Activated CD4-positive, alpha-beta T cell treated with anti-CD3 and anti-CD28 coated beads, Interleukin-2, amount 10 ng/mL, durations not matched to agents 24 days and 14 days (primary cell): Measurements from ENCODE around the gene TECTA. TPM values are rescaled to one million over a fixed set of nuclear protein-coding genes. Genes with fewer than 3 reads are reported as not detected.
"Not testable (repeated sequence)": the region's sequence is repeated elsewhere in the genome, so short reads cannot be mapped to it uniquely, and the experiment has no call there.

Source experiments
- DNase-seq: peaks from one replicate; pipeline ENCODE4 v3.0.0; 2022
- H3K27ac Mint-ChIP-seq: one replicate; pipeline ENCODE4 v1.8.0; 2022; ENCODE audit warnings: mild to moderate bottlenecking, mixed read lengths
- H3K27me3 Mint-ChIP-seq: one replicate; pipeline ENCODE4 v1.8.0; 2022; ENCODE audit warnings: mixed read lengths
- H3K36me3 Mint-ChIP-seq: one replicate; pipeline ENCODE4 v1.8.0; 2022; ENCODE audit warnings: low read depth, mild to moderate bottlenecking, mixed read lengths
- H3K4me1 Mint-ChIP-seq: one replicate; pipeline ENCODE4 v1.8.0; 2021; ENCODE audit warnings: mixed read lengths
- H3K4me3 Mint-ChIP-seq: one replicate; pipeline ENCODE4 v1.8.0; 2022; ENCODE audit warnings: mild to moderate bottlenecking, moderate library complexity, mixed read lengths
- H3K9me3 Mint-ChIP-seq: one replicate; pipeline ENCODE4 v1.8.0; 2021; ENCODE audit warnings: mixed read lengths
- intact Hi-C: fragments of 100-400 bp; cut with micrococcal nuclease; formaldehyde crosslinking; loops from one replicate; pipeline ENCODE4 v1.15.1; 2023
- total RNA-seq: library from RNA; stranded (reverse); gene quantifications from 2 replicates; pipeline ENCODE4 v1.2.3, GENCODE V29; 2022

The TECTA gene
- total RNA-seq, 1 donor from 2014 or later: 0.09 TPM

DNA sequence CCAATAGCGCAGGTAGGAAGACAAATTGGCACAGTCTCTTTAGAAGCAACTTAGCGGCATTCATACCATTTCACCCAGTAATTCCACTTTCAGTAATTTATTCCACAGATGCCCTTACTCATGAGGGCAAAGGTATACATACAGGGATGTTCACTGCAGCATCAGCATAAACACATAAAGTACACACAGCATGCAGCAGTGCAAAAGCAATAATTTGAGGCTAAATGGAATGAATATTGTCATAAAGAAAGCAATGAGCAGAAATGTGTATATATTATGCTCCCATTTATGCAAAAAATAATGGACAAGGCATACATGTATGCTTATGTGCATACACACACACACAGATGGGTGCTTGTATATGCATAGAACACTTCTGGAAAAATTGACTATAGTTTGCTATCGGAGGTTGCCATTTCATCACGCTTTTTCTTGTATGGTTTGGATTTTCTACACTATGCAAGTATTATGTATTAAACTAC lies 50.2 kb downstream of the TECTA start:
- no peaks in the 10 kb centered on the region for H3K27me3 Mint-ChIP-seq
- H3K27ac Mint-ChIP-seq: no peak overlapping the region
- no peak overlapping the region for H3K4me3 Mint-ChIP-seq
- no peaks in the 10 kb centered on the region for H3K9me3 Mint-ChIP-seq
- H3K4me1 Mint-ChIP-seq: no peaks in the 10 kb centered on the region
- H3K36me3 Mint-ChIP-seq: no peaks in the 10 kb centered on the region
- no peak for DNase-seq
- intact Hi-C loops: no loop called here

DNA sequence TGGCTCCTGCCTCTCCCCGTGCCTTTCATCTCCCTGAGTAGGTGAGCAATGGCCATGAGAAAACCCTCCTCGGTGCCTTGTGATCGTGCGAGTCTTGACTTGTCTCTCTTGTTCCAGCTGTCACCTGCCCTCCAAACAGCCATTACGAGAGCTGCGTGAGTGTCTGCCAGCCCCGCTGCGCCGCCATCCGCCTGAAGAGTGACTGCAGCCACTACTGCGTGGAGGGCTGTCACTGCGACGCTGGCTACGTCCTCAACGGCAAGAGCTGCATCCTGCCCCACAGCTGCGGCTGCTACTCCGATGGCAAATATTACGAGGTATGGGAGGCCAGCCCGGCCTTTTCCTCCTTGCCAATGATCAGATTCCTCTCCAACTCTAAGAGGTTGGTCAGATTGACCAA lies 51.7 kb downstream of the TECTA start:
- no peak for DNase-seq
- H3K27me3 Mint-ChIP-seq: no peaks in the 10 kb centered on the region
- no peaks in the 10 kb centered on the region for H3K9me3 Mint-ChIP-seq
- H3K36me3 Mint-ChIP-seq: no peaks in the 10 kb centered on the region
- intact Hi-C loops: no loop called here
- H3K4me1 Mint-ChIP-seq: no peaks in the 10 kb centered on the region
- H3K27ac Mint-ChIP-seq: no peak overlapping the region
- no peak overlapping the region for H3K4me3 Mint-ChIP-seq

DNA sequence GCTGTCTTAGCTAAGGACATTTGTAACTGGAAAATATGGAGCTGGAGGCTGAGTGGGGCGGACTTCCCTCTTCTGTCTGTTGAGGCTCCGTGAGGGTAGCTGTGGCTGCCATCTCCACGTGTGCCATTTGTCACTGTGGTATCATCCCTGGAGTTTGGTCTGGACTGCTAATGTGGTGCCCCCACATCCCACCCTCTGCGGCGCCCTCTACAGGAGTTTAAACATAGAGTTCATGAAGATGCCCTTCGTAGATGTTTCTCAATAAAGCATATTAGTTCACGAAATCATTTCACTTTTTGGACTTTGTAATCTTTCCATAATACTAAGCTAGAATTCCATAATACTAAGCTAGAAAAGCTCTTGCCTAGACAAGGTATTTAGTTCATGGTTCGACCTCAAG lies 52.4 kb downstream of the TECTA start:
- Mint-ChIP-seq H3K36me3 (no peaks in the 10 kb centered on the region), H3K4me3 (no peak overlapping the region), H3K9me3 (no peaks in the 10 kb centered on the region), H3K27me3 (no peaks in the 10 kb centered on the region), H3K27ac (no peak overlapping the region), H3K4me1 (no peaks in the 10 kb centered on the region)
- intact Hi-C loops: no loop called here
- no peak for DNase-seq

GRCh38 chr11:121154486-121155314 lies 53.7 kb downstream of the TECTA start:
- Mint-ChIP-seq H3K4me3 (no peak overlapping the region), H3K4me1 (no peaks in the 10 kb centered on the region), H3K27me3 (peaks cover 3% of the 10 kb centered on the region), H3K9me3 (no peaks in the 10 kb centered on the region), H3K27ac (no peak overlapping the region), H3K36me3 (no peaks in the 10 kb centered on the region)
- no peak for DNase-seq
- intact Hi-C loops: no loop called here

DNA sequence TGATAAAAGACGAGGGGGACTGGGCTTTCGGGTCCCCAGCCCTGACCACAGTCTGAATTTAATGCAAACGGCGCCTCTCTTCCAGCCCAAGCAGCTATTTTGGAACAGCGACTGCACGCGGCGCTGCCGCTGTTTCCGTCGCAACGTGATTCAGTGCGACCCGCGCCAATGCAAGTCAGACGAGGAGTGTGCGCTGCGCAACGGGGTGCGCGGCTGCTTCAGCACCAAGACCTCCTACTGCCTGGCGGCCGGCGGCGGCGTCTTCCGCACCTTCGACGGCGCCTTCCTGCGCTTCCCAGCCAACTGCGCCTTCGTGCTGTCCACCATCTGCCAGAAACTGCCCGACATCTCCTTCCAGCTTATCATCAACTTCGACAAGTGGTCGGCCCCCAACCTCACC lies 56.7 kb downstream of the TECTA start:
- Mint-ChIP-seq H3K4me1 (no peaks in the 10 kb centered on the region), H3K9me3 (no peaks in the 10 kb centered on the region), H3K36me3 (no peaks in the 10 kb centered on the region), H3K4me3 (no peak overlapping the region), H3K27me3 (peaks cover 3% of the 10 kb centered on the region), H3K27ac (no peak overlapping the region)
- DNase-seq: no peak
- intact Hi-C loops: no loop called here

DNA sequence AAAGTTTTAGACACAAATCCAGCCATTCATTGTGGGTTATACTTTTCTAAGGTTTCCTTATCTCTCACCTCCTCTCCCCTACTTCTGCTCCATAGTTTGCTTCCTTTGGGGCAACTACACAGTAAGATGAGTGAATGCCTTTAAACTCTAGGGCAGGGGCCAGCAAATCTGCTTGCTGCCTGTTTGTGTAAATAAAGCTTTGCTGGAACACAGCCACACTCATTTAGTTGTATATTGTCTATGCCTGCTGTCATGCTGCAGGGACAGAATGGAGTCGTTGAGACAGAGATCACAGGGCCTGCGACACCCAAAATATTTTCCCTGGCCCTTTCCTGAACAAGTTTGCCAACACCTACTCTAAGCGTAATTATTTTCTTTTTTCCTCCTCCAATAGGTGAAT lies 58.7 kb downstream of the TECTA start:
- no peak overlapping the region for H3K4me3 Mint-ChIP-seq
- no peak overlapping the region for H3K27ac Mint-ChIP-seq
- H3K9me3 Mint-ChIP-seq: no peaks in the 10 kb centered on the region
- H3K36me3 Mint-ChIP-seq: no peaks in the 10 kb centered on the region
- peaks cover 5% of the 10 kb centered on the region for H3K4me1 Mint-ChIP-seq
- H3K27me3 Mint-ChIP-seq: peaks cover 3% of the 10 kb centered on the region
- DNase-seq: no peak
- intact Hi-C loops: no loop called here

DNA sequence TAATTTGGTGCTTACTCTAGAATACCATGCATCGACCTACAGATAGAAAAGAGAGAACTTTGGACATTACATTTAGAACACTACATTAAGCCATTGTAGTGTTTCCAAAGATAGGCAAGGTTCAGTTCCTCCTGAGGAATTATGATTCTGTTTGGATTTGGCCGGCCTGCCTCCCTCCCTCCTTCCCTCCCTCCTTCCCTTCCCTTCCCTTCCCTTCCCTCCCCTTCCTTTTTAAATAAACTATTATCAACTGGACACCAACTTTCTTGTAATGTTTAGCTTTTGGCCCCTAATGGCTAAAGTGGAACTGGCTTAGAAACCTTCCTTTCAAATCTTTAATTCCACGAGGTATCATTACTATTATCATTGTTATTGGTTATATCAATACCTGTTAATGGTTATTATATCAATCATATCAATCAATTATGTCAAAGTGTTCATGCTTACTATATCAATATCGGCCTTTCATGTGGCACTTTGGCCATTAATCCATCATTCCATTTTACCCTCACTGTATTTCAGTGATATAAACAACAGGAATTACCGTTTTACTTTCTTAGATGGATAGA lies 60.4 kb downstream of the TECTA start:
- Mint-ChIP-seq H3K27ac (no peak overlapping the region), H3K4me1 (peaks cover 5% of the 10 kb centered on the region), H3K4me3 (no peak overlapping the region), H3K27me3 (peaks cover 3% of the 10 kb centered on the region), H3K9me3 (no peaks in the 10 kb centered on the region), H3K36me3 (no peaks in the 10 kb centered on the region)
- intact Hi-C loops: no loop called here
- DNase-seq: no peak

DNA sequence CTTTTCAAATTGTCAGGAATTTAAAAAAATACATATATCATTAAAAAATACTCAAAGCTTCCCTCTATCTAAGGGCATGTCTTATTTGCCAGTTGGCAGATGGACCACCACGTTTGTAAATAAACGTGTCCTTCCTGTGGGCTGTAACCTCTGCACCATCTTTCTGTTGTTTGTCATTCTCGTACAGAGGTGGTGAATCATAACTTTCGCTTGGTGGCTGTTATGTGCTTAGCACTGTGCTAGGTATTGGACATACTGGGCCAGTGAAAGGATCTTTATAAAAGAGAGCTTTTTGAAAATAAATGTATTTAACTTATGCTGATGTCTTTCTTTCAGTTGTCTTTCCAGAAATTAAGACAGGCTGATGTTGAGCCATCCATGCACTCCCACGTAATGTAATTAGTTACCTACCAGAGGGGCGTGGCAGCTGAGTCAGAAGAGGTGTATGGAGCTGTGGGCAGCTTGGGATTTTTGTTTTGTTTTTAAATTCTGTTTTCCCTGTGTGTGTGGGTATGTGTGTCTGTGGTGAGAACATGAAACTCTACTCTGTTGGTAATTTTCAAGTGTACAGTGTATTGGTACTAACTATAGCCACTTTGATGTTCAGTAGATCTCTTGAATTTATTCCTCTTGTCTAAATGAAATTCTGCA lies 62.7 kb downstream of the TECTA start:
- Mint-ChIP-seq H3K27me3 (peaks cover 4% of the 10 kb centered on the region), H3K9me3 (no peaks in the 10 kb centered on the region), H3K36me3 (no peaks in the 10 kb centered on the region), H3K27ac (no peak overlapping the region), H3K4me3 (no peak overlapping the region), H3K4me1 (peaks cover 5% of the 10 kb centered on the region)
- peak; percentile 51 for DNase-seq
- intact Hi-C loops: no loop called here

DNA sequence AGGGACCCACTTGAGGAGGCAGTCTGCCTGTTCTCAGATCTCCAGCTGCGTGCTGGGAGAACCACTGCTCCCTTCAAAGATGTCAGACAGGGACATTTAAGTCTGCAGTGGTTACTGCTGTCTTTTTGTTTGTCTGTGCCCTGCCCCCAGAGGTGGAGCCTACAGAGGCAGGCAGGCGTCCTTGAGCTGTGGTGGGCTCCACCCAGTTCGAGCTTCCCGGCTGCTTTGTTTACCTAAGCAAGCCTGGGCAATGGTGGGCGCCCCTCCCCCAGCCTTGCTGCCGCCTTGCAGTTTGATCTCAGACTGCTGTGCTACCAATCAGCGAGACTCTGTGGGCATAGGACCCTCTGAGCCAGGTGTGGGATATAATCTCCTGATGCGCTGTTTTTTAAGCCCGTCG lies 76.6 kb downstream of the TECTA start:
- H3K27me3 Mint-ChIP-seq, DNase-seq, intact Hi-C loops, H3K4me1 Mint-ChIP-seq, H3K4me3 Mint-ChIP-seq, H3K27ac Mint-ChIP-seq, H3K36me3 Mint-ChIP-seq: not testable (repeated sequence)
- H3K9me3 Mint-ChIP-seq: peaks cover 14% of the 10 kb centered on the region

DNA sequence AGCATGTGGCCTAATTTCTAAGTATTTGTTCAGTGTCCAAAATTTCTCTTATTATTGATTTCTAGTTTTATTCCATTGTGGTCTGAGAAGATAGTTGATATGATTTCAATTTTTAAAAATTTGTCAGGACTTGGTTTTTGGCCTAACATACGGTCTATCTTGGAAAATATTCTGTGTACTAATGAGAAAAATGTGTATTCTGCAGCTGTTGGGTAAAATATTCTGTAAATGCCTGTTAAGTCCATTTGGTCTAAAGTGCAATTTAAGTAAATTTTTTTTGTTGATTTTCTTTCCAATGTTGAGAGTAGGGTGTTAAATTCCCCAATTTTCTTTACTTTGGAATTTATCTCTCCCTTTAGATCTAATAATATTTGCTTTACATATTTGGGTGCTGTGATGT lies 78.3 kb downstream of the TECTA start:
- H3K9me3 Mint-ChIP-seq: peaks cover 14% of the 10 kb centered on the region
- intact Hi-C loops: no loop called here
- H3K27me3 Mint-ChIP-seq: peaks cover 1% of the 10 kb centered on the region
- no peaks in the 10 kb centered on the region for H3K4me1 Mint-ChIP-seq
- H3K36me3 Mint-ChIP-seq: no peaks in the 10 kb centered on the region
- no peak for DNase-seq
- no peak overlapping the region for H3K27ac Mint-ChIP-seq
- no peak overlapping the region for H3K4me3 Mint-ChIP-seq

DNA sequence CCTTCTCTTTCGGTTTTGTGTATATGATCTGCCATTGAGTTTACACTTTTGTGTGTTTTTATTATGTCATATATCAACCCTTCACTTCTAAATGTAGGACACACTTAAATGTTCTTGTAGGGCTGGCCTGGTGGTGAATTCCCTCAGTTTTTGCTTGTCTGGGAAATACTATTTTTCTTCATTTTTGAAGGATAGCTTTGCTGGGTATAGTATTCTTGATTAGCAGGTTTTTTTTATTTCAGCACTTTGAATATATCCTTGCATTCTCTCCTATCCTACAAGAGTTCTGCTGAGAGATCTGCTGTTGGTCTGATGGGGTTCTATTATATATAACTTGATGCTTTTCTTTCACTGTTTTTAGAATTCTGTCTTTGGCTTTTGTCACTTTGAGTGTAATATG lies 79.1 kb downstream of the TECTA start:
- H3K27ac Mint-ChIP-seq: no peak overlapping the region
- no peaks in the 10 kb centered on the region for H3K36me3 Mint-ChIP-seq
- H3K4me3 Mint-ChIP-seq: no peak overlapping the region
- H3K4me1 Mint-ChIP-seq: no peaks in the 10 kb centered on the region
- no peak for DNase-seq
- intact Hi-C loops: no loop called here
- H3K9me3 Mint-ChIP-seq: peaks cover 14% of the 10 kb centered on the region
- peaks cover 6% of the 10 kb centered on the region for H3K27me3 Mint-ChIP-seq

GRCh38 chr11:121188776-121189175 lies 87.7 kb downstream of the TECTA start:
- H3K27ac Mint-ChIP-seq: no peak overlapping the region
- H3K4me1 Mint-ChIP-seq: no peaks in the 10 kb centered on the region
- DNase-seq: no peak
- intact Hi-C loops: no loop called here
- H3K36me3 Mint-ChIP-seq: no peaks in the 10 kb centered on the region
- H3K27me3 Mint-ChIP-seq: peaks cover 16% of the 10 kb centered on the region
- H3K4me3 Mint-ChIP-seq: no peak overlapping the region
- H3K9me3 Mint-ChIP-seq: no peaks in the 10 kb centered on the region

DNA sequence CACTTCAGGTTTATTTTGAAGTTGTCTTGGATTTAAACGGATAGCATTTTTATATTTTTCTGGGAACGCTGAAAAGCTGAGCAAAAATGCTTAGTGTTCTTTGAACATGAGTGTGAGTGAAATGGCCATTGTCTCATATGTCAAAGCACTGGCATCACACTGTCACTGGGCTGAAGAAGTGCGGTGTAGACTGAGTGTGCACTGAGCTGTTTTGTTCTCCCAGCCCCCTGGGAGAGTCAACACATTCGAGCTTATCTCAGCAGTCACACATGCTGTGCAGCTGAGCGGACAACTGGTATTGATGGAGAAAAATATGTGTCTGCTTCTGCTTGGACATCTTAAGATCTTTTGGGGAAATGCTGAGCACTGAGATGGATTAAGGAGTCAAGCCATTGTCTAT lies 90.8 kb downstream of the TECTA start:
- H3K36me3 Mint-ChIP-seq: no peaks in the 10 kb centered on the region
- no peak overlapping the region for H3K27ac Mint-ChIP-seq
- intact Hi-C loops: loop anchor here (10.0 kb wide), 2 partner anchors 77 to 857 kb away; partner anchors contain the start of gene ARHGEF12

More for the DNA sequence above, 90.8 kb downstream of the TECTA start:
- H3K4me3 Mint-ChIP-seq: no peak overlapping the region
- DNase-seq: peak; percentile 27
- H3K9me3 Mint-ChIP-seq: no peaks in the 10 kb centered on the region
- H3K27me3 Mint-ChIP-seq: peaks cover 24% of the 10 kb centered on the region
- H3K4me1 Mint-ChIP-seq: no peaks in the 10 kb centered on the region
